K562 (cell line): Measurements from ENCODE around the gene TMC4. TPM values are rescaled to one million over a fixed set of nuclear protein-coding genes. Genes with fewer than 3 reads are reported as not detected.
A peak's percentile ranks its signal among the peaks of the same experiment; 100 is the strongest.

ENCODE experiments used
- CBX2 ChIP-seq: fragments of 200-600 bp; sonication (generic); IDR thresholded peaks from one replicate; pipeline ENCODE4 v1.6.1; 2012; ENCODE audit warnings: mild to moderate bottlenecking, low read length, inconsistent platforms; ENCODE audit not compliant: insufficient read depth, poor library complexity, severe bottlenecking
- ETV6 ChIP-seq, 3 experiments: fragments of 150-350 bp in 1 of 3; sonication (generic) in 1 of 3; formaldehyde crosslinking in 1 of 3; IDR thresholded peaks; 2 replicates each; pipeline versions ENCODE4 v1.6.1 to v1.8.0; 2014 to 2022; ENCODE audit warnings: borderline replicate concordance in 2 of 3, low read depth in 2 of 3, antibody characterized with exemption in 1 of 3, low read length in 1 of 3, mild to moderate bottlenecking in 1 of 3, missing genetic modification reagents in 1 of 3
- JUNB ChIP-seq: fragments of 450-650 bp; formaldehyde crosslinking; conservative IDR thresholded peaks from 2 replicates; pipeline ENCODE4 v1.4.0; 2020; ENCODE audit warnings: mild to moderate bottlenecking
- MED1 ChIP-seq: sonication (generic); formaldehyde crosslinking; IDR thresholded peaks from 2 replicates; pipeline ENCODE4 v1.8.1; 2023; ENCODE audit warnings: missing genetic modification reagents, borderline replicate concordance
- ZFP30 ChIP-seq: fragments of 250-450 bp; sonication (Bioruptor Pico); IDR thresholded peaks from 2 replicates; pipeline ENCODE4 v1.8.0; 2022; ENCODE audit warnings: moderate library complexity, mild to moderate bottlenecking, inconsistent platforms, borderline replicate concordance
- ZNF57 ChIP-seq: fragments of 450-650 bp; formaldehyde crosslinking; IDR thresholded peaks from 2 replicates; pipeline ENCODE4 v1.4.0; 2020; ENCODE audit warnings: mild to moderate bottlenecking, moderate library complexity
- polyA plus RNA-seq, 8 experiments: library from polyadenylated mRNA; depleted of rRNA in 4 of 8; stranded (reverse) in 5 of 8; unstranded in 3 of 8; fragments of >200 nt; fragmentation: Nextera tagmentation in 2 of 8; fragmentation: Illumina TruSeq in 1 of 8; extraction: Ambion mirVana in 2 of 8; extraction: Trizol in 1 of 8; gene quantifications; 2 replicates each; pipeline versions ENCODE4 v1.2.1 to v1.2.3, GENCODE V29; 2011 to 2014; ENCODE audit warnings: inconsistent platforms in 1 of 8, missing spikeins in 1 of 8
- total RNA-seq, 7 experiments: library from RNA; depleted of rRNA in 6 of 7; stranded (reverse); fragments of >200 nt in 6 of 7; fragmentation: Illumina TruSeq in 2 of 7; extraction: Trizol in 2 of 7; gene quantifications; 2 replicates each; pipeline versions ENCODE4 v1.2.1 to v1.2.3, GENCODE V29; 2011 to 2021; ENCODE audit warnings: low replicate concordance in 1 of 7
- TF ChIP-seq, protein P1 (sequence below), 2 experiments: fragments of 450-650 bp in 1 of 2; sonication (generic) in 1 of 2; formaldehyde crosslinking in 1 of 2; IDR thresholded peaks; 2 replicates each; pipeline versions ENCODE4 v1.7.1 to v1.9.0; 2016 to 2022; ENCODE audit warnings: inconsistent platforms in 1 of 2, mild to moderate bottlenecking in 1 of 2, missing genetic modification reagents in 1 of 2
- TF ChIP-seq, protein P2 (sequence below): fragments of 450-650 bp; IDR thresholded peaks from 2 replicates; pipeline ENCODE4 v1.6.1; 2017; ENCODE audit warnings: antibody characterized with exemption, mild to moderate bottlenecking
- TF ChIP-seq, protein P3 (sequence below): fragments of 250-450 bp; sonication (Bioruptor Pico); IDR thresholded peaks from 2 replicates; pipeline ENCODE4 v1.5.0; 2021; ENCODE audit warnings: mild to moderate bottlenecking, borderline replicate concordance

The TMC4 gene
- total and polyA plus RNA-seq, 9 of the 15 experiments (the other 6 are each of a cell fraction or from before 2014, with no cell fraction given) = 0.12 to 0.79 (median 0.36) TPM; not detected in 2

DNA sequence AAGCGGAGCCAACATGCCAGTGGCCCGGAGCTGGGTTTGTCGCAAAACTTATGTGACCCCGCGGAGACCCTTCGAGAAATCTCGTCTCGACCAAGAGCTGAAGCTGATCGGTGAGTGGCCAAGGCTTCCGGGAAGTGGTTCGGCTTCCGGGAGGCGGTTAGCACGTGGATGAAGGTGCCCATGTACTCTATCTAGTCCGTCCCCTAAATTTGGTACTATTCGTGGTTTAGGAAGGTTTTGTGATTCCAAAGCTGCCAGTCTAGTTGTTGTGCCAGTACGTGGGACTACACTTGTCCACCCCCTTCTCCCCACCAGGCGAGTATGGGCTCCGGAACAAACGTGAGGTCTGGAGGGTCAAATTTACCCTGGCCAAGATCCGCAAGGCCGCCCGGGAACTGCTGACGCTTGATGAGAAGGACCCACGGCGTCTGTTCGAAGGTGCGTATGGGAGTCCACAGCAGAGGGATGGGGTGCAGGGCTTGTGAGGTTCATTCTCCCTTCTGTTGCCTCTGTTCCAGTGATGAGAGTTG, 28.3 kb upstream of the TMC4 start (continued):
- TF ChIP-seq, protein P1, sequence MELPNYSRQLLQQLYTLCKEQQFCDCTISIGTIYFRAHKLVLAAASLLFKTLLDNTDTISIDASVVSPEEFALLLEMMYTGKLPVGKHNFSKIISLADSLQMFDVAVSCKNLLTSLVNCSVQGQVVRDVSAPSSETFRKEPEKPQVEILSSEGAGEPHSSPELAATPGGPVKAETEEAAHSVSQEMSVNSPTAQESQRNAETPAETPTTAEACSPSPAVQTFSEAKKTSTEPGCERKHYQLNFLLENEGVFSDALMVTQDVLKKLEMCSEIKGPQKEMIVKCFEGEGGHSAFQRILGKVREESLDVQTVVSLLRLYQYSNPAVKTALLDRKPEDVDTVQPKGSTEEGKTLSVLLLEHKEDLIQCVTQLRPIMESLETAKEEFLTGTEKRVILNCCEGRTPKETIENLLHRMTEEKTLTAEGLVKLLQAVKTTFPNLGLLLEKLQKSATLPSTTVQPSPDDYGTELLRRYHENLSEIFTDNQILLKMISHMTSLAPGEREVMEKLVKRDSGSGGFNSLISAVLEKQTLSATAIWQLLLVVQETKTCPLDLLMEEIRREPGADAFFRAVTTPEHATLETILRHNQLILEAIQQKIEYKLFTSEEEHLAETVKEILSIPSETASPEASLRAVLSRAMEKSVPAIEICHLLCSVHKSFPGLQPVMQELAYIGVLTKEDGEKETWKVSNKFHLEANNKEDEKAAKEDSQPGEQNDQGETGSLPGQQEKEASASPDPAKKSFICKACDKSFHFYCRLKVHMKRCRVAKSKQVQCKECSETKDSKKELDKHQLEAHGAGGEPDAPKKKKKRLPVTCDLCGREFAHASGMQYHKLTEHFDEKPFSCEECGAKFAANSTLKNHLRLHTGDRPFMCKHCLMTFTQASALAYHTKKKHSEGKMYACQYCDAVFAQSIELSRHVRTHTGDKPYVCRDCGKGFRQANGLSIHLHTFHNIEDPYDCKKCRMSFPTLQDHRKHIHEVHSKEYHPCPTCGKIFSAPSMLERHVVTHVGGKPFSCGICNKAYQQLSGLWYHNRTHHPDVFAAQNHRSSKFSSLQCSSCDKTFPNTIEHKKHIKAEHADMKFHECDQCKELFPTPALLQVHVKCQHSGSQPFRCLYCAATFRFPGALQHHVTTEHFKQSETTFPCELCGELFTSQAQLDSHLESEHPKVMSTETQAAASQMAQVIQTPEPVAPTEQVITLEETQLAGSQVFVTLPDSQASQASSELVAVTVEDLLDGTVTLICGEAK (IDR thresholded peaks at IDR 0.05) = 0 out of 2 replicates have a peak, but pooled peaks have one; percentile 16
- TF ChIP-seq, protein P1 (CRISPR knock-in tag; IDR thresholded peaks at IDR 0.05) = no peak
- TF ChIP-seq ETV6 (IDR thresholded peaks at IDR 0.05; ENCODE audit: borderline replicate concordance in 1 of 2, low read depth in 2 of 2, low read length in 1 of 2) (0 out of 4 replicates have a peak, but pooled peaks of 1 of the 2 experiments have one; percentile 23), ETV6 (CRISPR knock-in tag; IDR thresholded peaks at IDR 0.05; ENCODE audit: borderline replicate concordance) (peak; percentile 67; the same call in 1 of the 2 replicates), JUNB (no peak), ZFP30 (CRISPR knock-in tag) (no peak), ZNF57 (CRISPR knock-in tag) (no peak), CBX2 (no peak), MED1 (CRISPR knock-in tag) (0 out of 2 replicates have a peak, but pooled peaks have one; percentile 58)
- TF ChIP-seq, protein P2, sequence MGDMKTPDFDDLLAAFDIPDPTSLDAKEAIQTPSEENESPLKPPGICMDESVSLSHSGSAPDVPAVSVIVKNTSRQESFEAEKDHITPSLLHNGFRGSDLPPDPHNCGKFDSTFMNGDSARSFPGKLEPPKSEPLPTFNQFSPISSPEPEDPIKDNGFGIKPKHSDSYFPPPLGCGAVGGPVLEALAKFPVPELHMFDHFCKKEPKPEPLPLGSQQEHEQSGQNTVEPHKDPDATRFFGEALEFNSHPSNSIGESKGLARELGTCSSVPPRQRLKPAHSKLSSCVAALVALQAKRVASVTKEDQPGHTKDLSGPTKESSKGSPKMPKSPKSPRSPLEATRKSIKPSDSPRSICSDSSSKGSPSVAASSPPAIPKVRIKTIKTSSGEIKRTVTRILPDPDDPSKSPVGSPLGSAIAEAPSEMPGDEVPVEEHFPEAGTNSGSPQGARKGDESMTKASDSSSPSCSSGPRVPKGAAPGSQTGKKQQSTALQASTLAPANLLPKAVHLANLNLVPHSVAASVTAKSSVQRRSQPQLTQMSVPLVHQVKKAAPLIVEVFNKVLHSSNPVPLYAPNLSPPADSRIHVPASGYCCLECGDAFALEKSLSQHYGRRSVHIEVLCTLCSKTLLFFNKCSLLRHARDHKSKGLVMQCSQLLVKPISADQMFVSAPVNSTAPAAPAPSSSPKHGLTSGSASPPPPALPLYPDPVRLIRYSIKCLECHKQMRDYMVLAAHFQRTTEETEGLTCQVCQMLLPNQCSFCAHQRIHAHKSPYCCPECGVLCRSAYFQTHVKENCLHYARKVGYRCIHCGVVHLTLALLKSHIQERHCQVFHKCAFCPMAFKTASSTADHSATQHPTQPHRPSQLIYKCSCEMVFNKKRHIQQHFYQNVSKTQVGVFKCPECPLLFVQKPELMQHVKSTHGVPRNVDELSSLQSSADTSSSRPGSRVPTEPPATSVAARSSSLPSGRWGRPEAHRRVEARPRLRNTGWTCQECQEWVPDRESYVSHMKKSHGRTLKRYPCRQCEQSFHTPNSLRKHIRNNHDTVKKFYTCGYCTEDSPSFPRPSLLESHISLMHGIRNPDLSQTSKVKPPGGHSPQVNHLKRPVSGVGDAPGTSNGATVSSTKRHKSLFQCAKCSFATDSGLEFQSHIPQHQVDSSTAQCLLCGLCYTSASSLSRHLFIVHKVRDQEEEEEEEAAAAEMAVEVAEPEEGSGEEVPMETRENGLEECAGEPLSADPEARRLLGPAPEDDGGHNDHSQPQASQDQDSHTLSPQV = peak; percentile 53; the same call in 1 of the 2 replicates
- TF ChIP-seq, protein P3, sequence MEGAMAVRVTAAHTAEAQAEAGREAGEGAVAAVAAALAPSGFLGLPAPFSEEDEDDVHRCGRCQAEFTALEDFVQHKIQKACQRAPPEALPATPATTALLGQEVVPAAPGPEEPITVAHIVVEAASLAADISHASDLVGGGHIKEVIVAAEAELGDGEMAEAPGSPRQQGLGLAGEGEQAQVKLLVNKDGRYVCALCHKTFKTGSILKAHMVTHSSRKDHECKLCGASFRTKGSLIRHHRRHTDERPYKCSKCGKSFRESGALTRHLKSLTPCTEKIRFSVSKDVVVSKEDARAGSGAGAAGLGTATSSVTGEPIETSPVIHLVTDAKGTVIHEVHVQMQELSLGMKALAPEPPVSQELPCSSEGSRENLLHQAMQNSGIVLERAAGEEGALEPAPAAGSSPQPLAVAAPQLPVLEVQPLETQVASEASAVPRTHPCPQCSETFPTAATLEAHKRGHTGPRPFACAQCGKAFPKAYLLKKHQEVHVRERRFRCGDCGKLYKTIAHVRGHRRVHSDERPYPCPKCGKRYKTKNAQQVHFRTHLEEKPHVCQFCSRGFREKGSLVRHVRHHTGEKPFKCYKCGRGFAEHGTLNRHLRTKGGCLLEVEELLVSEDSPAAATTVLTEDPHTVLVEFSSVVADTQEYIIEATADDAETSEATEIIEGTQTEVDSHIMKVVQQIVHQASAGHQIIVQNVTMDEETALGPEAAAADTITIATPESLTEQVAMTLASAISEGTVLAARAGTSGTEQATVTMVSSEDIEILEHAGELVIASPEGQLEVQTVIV (CRISPR knock-in tag) = no peak
